Right lung (tissue), 5 donors: Measurements from ENCODE around the gene FTH1. TPM values are rescaled to one million over a fixed set of nuclear protein-coding genes. Genes with fewer than 3 reads are reported as not detected.
"Not testable (repeated sequence)": the region's sequence is repeated elsewhere in the genome, so short reads cannot be mapped to it uniquely, and the experiment has no call there.

ENCODE experiments used
- DNase-seq, 2 donors: peaks; one replicate each; pipeline ENCODE4 v3.0.0-alpha.2; 2013
- polyA plus RNA-seq, 5 donors: library from polyadenylated mRNA; unstranded; fragments of 120-200 nt; gene quantifications; one replicate each; pipeline versions ENCODE4 v1.2.1 to v1.2.3, GENCODE V29; 2013; ENCODE audit warnings: inconsistent platforms in 1 of 5, low replicate concordance in 1 of 5; ENCODE audit not compliant: insufficient read length in 5 of 5, insufficient read depth in 1 of 5

The FTH1 gene
- polyA plus RNA-seq, 5 donors, result 1,688 to 2,297 (median 2,057) TPM

DNA sequence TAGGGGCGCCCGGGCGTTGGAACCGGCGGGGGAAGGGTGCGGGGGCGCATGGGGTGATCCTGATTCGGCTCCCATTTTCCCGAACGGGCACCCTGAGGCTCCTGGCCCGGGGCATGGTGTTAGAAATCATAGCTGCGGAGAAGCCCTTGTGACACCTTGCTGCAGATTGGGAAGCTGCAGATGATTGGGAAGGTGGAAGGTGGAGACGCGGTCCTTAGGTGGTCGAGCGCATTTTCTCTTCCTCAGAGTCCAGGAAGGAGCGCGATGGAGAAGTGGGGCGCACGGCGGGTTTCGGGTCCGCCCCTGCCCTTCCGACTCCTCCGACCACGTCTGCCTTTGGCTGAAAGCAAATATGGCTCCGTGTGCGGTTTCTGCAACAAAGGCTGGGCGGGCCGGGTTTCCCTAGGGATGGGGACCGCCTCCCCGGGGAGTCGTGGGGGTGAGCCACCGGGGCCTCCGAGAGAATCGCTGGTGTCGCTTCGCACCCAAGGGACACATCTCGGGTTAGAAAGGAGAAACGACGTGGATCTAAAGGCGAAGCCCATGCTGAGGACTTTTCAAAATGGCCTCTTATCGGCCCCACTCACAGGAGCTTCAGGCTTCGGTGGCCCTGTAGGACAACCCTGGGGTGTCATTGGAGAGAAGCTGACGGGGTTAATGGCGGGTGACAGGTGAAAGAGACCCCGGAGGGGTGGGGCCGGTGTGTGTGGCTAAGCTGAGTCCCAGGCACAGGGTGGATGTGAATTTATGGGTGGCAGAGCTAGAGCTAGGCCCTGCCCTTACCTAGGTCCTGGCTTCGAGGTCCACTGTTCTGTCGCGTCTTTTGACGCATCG lies 707 bp upstream of the FTH1 start:
- peak; percentile 44 to 47 for DNase-seq

DNA sequence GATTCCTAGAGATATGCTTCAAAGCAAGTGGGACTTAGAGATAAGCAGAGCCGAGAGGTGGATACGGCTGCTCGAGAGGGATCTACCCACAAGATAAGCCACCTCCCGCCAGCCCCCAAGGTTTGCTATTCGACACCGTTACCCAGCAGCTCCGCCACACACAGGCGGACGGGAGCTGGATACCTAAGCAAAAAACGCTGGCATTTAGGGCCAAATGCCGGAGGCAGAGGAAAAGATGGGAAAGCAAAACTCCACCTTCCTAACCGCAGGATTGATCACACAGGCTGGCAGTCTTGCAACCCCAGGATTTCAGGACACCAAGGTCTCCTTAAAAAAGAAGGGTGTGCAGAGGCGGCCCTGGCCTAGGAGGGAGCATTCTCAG lies 709 bp downstream of the FTH1 start:
- DNase-seq, result no peak

DNA sequence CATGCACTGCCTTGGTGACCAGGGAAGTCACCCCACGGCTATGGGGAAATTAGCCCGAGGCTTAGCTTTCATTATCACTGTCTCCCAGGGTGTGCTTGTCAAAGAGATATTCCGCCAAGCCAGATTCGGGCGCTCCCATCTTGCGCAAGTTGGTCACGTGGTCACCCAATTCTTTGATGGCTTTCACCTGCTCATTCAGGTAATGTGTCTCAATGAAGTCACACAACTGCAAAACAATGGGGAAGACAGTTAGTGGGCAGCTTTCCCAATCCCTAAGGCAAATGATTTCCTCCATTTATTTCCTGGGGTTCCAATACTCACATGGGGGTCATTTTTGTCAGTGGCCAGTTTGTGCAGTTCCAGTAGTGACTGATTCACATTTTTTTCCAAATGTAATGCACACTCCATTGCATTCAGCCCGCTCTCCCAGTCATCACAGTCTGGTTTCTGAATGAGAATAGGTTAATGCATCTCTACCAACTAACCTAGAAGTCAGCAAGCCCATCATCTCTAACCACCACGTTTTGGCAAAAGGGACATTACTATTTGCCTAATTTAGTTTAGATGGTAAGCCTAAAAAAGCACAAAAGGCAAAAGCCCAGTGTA lies 2.7 kb downstream of the FTH1 start:
- DNase-seq, result not testable (repeated sequence)

DNA sequence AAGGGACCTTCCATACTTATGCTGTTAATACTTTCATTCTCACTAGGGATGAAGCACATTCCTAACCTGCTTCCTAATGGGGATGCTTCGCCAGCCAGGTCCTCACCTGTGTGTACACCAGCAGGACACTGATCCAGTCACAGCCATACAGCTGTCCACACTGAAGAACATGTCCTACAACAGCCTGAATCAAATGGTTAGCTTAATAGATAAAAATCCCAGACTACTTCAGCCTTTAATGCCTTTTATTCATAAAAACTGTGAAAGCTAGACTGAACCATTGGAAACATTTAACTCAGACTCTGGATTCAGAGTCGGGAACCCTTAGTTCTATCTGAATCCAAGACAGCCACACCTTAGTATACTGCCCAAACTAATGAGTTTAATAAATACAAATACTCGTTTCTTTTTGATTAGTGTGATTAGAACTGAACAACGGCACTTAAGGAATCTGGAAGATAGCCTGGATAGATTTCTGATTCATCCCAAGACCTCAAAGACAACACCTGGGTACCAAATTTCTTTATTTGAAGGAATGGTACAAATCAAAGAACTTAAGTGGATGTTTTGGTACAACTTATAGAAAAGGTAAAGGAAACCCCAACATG lies 3.3 kb downstream of the FTH1 start:
- no peak for DNase-seq

DNA sequence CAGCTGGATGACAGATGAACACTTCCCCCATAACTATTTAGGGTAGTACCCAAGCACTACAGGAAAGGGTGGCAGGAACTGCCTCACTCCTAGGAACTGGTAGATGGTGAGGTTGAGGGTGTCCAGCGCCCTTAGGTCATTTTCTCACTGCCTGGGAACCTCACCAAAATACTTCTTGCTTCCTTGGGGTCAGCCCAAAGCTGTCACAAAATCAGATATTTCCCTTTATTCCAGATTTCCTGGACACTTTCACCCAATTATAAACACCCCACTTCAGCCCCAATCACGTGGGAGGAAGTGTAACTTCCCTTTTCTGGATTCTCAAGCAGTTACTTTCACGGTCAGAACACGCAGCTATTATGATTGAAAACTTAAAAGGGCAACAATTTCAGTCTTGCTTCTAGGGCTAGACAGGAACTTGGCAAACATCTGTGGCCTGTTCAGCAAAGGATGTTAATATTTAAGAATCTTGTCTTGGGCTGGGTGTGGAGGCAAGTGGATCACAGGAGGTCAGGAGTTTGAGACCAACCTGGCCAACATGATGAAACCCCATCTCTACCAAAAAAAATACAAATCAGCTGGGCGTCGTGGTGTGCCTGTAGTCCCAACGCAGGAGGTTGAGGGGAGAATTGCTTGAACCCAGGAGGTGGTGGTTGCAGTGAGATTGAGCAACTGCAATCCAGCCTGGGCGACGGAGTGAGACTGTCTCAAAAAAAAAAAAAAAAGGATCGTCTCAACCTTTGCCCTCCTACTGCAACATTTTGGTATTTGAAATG lies 4.0 kb downstream of the FTH1 start:
- DNase-seq, result no peak

DNA sequence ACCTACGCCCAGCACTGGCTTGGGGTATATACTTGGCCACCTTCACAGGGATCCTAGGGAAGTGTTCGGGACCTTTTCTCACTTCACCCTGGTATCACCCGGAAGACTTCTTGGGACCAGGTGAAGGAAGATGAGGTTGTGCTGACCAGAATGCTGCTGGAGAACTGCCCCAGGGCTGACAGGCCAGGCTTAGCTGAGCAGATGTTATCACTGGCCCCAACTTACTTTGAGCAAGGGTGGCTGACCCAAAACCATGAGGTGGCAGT lies 4.5 kb downstream of the FTH1 start:
- DNase-seq, result no peak

DNA sequence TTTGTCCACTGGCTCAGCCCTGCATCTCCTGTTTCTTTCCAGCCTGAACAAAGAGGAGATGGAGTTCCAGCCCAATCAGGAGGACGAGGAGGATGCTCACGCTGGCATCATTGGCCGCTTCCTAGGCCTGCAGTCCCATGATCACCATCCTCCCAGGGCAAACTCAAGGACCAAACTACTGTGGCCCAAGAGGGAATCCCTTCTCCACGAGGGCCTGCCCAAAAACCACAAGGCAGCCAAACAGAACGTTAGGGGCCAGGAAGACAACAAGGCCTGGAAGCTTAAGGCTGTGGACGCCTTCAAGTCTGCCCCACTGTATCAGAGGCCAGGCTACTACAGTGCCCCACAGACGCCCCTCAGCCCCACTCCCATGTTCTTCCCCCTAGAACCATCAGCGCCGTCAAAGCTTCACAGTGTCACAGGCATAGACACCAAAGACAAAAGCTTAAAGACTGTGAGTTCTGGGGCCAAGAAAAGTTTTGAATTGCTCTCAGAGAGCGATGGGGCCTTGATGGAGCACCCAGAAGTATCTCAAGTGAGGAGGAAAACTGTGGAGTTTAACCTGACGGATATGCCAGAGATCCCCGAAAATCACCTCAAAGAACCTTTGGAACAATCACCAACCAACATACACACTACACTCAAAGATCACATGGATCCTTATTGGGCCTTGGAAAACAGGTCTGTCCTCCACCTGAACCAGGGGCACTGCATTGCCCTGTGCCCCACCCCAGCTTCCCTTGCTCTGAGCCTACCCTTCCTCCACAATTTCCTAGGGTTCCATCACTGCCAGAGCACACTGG lies 5.0 kb downstream of the FTH1 start:
- DNase-seq, result no peak

DNA sequence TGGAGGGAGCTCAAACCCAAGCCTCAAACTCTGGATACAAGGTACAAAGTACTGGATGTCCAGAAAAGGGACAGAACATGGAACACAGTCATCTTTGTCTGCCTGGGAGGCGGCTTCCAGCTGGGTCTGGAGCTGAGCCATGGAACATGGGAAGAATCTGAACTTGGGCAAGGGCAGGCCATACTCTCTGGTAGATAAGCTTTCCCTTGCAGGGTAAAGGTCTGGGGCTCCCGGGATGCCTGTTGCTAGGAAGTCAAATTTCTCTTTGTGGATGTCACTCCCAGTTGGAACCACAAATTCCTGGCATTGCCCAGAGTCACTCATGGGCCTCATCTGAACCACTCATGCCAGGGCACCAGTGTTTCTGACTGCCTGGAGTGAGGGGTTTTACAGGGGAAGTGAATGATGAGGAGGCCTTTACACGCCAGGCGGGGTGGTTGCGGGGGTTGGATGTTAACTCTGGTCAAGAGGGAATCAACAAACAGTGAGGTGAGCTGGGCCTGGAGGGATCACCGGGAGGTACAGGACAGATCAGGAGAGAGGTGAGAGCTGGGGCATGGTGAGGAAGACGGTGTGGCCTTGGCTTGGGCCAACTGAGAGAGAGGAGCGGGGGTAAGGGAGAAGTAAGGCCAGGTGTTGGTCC lies 5.7 kb downstream of the FTH1 start:
- DNase-seq, result no peak

DNA sequence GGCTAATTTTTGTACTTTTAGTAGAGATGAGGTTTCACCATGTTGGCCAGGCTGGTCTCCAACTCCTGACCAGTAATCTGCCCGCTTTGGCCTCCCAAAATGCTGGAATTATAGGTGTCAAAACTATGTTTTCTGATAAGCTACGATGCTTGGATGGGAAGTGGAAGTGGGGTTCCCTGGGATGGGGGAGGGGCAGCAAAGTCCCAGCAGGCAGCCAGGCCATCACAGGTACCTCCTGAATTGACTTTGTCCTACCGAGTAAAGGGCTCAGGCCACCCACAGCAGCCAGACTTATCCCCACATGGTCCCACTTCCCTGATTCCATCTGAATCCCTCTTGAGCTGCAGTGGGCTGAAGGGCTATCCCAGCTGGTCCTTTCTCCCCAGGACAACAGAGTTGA lies 6.9 kb downstream of the FTH1 start:
- no peak for DNase-seq

DNA sequence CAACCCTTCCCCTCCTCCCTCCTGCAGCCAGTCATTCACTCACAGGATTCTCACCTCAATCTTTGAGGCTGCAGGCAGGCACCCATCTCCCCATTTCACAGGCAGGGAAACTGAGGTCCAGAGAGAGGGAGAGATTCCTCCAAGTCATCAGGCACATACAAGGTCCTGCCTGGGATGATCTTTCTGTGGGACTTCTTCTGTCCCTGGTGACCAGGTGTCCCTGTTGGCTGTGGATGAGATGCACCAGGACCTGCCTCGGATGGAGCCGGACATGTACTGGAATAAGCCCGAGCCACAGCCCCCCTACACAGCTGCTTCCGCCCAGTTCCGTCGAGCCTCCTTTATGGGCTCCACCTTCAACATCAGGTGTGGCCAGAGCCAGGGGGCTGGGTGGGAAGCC lies 7.8 kb downstream of the FTH1 start:
- DNase-seq, result no peak

DNA sequence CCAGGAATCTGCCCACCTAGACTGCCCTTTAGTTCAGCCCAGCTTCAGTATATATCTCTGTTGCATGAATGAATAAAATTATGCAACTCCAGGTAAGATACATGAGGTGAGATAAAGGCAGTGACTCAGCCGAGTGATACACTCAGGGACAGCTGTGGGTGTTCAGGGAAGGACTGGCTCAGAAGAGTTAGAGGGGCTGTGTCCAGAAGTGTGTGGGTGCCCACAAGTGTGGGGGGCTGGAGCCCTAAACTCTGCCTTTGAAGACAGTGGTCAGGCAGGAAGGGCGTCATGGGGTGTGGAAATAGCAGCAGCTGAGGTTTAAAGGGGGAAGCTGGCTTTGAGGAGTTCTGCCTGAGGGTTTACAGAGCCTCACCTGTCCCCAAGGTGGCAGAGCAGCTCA lies 8.3 kb downstream of the FTH1 start:
- no peak for DNase-seq

DNA sequence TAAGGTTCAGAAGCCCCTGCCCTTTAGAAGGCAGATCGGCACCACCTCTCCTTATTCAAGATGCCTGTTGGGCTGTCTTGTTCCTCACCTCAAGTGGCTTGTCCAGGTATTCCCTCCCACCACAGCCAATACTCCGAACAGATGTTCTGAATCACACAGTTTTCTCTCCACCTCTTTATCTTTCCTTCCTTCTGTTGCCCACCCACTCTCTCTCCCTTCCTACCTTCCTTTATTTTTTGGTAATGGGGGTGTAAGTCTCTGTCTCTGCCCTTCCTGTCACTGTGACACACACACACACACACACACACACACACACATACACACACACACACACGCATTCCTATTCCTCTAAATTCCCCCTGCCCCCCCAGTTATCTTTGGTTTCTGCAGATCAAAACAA lies 8.8 kb downstream of the FTH1 start:
- no peak for DNase-seq

DNA sequence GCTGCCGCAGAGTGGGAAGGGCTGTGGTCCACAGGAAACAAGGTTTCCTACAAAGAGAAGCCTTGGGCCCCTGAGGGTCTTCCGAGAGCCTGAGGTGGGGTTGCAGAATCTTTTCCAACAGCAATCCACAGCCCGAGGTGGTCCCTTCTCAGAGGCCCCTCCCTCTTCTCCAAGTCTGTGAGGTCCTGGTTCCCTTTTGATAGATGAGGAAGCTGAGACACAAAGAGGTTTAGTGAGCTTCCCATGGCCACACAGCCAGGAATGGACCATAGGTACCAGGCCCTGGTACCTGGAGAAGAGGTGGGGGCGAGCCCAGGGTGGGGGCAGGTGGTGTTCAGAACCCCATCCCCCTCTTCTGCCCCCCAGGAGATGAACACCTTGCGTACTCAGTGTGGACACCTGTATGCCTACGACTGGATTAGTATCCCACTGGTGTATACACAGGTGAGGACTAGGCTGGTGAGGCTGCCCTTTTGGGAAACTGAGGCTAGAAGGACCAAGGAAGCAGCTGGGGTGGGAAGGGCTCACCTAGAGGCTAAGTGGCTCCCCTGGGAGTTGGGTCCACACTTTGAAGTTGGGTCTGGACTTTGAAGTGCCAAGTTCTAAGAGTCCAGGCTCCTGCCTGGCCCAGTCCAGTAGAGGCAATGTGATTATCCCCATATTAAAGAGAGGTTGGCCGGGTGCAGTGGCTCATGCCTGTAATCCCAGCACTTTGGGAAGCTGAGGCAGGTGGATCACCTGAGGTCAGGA lies 10.2 kb downstream of the FTH1 start:
- no peak for DNase-seq

DNA sequence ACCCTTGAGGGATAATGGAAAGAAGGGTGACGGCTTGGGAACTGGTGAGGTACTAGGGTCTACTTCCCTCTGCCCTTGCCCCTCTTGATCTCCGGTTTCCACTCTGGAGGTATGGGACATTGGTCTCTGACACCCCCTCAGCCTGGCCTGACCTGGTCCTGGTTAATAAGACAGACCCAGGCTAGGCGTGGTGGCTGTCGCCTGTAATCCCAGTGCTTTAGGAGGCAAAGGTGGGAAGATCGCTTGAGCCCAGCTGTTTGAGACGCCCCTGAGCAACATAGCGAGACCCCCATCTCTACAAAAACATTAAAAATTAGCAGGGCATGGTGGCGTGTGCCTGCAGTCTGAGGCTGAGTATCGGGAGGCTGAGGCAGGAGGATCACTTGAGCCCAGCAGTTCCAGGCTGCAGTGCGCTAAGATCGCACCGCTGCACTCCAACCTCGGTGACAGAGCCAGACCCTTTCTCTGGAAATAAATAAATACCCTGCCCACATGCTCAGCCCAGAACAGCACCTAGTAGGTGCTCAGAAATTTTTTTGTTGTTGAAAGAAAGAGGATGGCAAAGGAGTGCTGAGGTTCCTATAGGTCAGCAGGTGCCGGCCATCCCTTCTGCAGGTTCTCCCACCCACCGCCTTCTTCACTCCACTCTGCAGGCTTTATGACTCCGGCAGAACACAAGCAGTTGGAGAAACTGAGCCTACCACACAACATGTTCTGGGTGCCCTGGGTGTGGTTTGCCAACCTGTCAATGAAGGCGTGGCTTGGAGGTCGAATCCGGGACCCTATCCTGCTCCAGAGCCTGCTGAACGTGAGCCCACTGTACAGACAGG lies 11.0 kb downstream of the FTH1 start:
- no peak for DNase-seq

DNA sequence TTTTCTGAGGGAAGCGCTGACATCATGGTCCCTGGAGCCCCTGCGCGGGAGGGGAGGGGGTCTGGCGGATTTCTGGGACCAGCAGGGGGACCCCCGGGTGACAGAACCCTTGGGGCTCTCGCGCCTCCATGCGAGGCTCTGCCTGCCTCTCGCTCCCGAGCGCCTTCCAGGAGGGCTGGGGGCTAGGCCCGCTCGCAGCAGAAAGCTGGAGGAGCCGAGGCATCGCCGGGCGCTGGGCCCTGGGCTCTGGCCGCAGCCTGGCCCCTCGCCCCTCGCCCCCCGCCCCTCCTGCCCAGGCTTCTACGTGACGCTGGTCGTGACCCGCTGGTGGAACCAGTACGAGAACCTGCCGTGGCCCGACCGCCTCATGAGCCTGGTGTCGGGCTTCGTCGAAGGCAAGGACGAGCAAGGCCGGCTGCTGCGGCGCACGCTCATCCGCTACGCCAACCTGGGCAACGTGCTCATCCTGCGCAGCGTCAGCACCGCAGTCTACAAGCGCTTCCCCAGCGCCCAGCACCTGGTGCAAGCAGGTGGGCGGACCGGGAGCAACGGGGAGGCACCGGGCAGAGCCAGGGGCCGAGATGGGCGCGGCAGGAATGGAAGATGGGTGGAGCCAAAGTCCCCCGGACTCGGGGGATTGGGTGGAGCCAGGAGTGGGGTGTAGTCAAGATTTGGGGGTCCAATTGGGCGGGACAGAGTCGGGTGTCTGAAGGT lies 11.9 kb downstream of the FTH1 start:
- DNase-seq, result peak in 1 of 2 donors; percentile 34

DNA sequence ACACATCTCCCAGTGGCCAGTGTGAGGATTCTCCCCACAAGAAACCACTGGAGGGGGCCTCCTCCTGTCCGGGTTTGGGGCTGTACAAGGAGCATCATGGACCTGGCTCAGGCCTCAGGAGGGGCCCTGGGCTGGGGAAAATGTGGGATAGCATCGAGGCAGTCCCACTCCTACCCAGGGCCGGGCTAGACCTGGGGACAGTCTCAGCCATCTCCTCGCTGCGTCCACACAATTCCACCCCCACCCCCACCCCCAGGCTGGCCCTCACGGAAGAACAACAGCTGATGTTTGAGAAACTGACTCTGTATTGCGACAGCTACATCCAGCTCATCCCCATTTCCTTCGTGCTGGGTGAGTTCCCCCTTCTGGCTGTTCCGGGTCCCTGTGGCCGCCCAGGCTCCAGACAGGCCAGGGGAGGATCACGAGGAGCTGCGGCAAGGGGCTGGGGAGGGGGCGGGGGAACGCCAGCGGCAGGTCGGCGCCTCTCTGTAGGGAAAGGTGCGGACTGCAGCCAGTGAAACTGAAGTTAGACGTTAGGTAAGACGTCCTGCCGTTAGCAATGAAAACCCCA lies 12.5 kb downstream of the FTH1 start:
- peak; percentile 77 to 81 for DNase-seq

DNA sequence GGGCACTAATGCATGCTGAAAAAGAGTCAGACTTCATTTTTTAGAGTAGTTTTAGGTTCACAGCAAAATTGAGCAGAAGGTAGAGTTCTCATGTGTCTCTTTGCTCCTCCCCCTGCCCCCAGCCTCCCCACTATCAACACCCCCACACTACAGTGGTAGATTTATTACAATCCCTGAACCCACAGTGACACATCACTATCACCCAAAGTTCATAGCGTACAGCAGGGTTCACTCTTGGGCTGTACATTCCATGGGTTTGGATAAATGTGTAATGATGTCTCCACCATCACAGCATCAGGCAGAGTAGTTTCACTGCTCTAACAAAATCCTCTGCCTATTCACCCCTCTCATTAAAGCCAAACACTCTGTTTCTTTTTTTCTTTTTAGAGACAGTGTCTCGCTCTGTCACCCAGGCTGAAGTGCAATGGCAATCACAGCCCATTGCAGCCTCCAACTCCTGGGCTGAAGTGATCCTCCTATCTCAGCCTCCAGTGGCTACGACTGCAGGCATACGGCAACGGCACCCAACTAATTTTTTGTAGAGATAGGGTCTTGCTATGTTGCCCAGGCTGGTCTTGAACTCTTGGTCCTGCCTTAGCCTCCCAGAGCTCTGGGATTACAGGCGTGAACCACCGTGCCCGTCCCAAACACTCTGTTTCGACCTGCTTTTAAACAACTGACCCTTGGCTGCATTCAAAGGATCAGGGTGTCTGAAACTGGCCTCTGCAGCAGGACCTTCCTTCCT lies 13.2 kb downstream of the FTH1 start:
- no peak for DNase-seq

DNA sequence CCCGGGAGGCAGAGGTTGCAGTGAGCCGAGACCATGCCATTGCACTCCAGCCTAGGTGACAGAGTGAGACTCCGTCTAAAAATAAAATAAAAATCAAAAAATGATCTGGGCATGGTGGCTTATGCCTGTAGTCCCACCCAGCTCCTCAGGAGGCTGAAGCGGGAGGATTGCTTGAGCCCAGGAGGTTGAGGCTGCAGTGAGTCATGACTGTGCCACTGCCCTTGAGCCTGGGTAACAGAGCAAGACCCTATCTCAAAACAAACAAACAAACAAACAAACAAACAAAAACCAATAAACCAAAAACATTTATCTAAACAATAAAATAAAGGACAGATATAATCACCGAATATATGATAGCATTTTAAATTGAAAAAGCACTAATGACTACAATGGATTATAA lies 13.8 kb downstream of the FTH1 start:
- DNase-seq, result not testable (repeated sequence)
